NB4 (cell line): Measurements from ENCODE around the gene CELA1.

Experiments
- CTCF ChIP-seq: IDR thresholded peaks from one replicate; pipeline ENCODE4 v1.5.1; 2012; ENCODE audit warnings: low read depth, low read length
- POLR2A ChIP-seq: IDR thresholded peaks from 2 replicates; pipeline ENCODE4 v1.6.1; 2011; ENCODE audit warnings: mild to moderate bottlenecking; ENCODE audit not compliant: insufficient read length; ENCODE audit errors: extremely low read depth

- no peak for TF ChIP-seq CTCF
- no peak for TF ChIP-seq POLR2A
Measured at GRCh38 chr12:51378749-51379148, 32.3 kb upstream of the CELA1 start.
